GM19324 (cell line): ENCODE results near the gene TMC3.

Experiments
- ATAC-seq: cut with Tn5 transposase; IDR thresholded peaks from one replicate; pipeline ENCODE4 v1.9.1; 2021; ENCODE audit warnings: mild to moderate bottlenecking, moderate library complexity; ENCODE audit not compliant: unreplicated experiment, low FRiP score

The TMC3 gene

GRCh38 chr15:81323944-81324881, 49.8 kb downstream of the TMC3 start, which contains the start of gene STARD5:
Gene STARD5, minus strand, starts transcription at chr15:81324141. Its CDS starts 42 bp downstream, at chr15:81324099.
- peak; percentile 100 for ATAC-seq

GRCh38 chr15:81323559-81323943, 50.5 kb downstream of the TMC3 start:
- ATAC-seq, result peak; percentile 5

- no peak for ATAC-seq
Measured at GRCh38 chr15:81322676-81323253, 51.2 kb downstream of the TMC3 start.

- no peak for ATAC-seq
Measured at GRCh38 chr15:81321667-81322066, 52.3 kb downstream of the TMC3 start.

DNA sequence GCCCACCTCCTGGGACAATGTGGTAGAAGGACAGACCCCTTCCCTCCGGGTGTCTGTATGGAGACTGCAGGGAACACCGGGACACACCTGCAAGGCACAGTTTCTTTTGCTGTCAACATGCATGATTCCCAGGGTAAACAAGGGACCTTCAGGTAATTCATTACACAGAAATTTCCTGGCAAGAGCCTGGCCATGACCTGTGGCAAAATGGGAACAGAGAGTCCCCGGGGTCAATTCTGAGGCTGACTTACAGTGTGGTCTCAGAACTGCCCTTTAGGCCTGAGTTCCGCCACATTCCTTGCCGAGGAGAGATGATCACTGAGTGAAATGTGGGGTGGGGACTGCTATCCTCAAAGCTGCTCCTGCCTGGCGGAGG, 56.4 kb downstream of the TMC3 start:
- no peak for ATAC-seq

- ATAC-seq, result no peak
Measured at GRCh38 chr15:81316267-81316666, 57.7 kb downstream of the TMC3 start.

DNA sequence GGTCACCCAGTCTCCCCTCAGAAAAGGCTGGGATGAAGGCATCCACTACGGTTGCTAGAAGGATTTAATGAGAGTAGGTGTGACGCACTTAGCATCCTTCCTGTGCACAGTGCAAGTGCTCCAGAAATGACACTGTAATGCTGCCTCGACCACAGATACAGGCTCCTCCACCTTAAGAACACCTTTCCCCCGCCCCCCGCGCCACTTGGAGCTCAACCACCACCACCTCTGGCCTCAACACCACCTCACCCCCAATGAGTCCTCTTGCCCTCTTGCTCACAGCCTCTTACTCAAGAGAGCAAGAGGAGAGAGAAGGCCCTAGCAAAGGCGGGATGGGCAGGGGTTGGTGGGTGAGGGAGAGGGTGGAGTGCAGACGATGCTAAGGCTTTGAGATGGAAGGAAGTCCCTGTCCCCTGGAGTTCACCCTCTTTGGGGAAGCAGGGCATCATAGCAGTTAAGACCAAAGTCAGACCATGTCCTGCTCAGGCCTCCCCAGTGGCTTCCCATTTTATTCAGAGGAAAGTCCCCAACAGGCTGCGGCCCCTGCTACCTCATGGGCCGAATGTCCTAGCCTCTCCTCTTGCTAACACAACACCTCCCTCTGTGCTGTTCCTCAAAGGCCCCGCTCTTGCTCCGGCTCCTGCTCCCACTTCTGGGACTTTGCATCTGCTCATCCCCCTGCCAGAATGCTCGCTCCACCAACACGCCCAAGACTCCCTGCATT, 58.4 kb downstream of the TMC3 start:
- ATAC-seq, result no peak

- no peak for ATAC-seq
Measured at GRCh38 chr15:81314378-81314777, 59.6 kb downstream of the TMC3 start.

DNA sequence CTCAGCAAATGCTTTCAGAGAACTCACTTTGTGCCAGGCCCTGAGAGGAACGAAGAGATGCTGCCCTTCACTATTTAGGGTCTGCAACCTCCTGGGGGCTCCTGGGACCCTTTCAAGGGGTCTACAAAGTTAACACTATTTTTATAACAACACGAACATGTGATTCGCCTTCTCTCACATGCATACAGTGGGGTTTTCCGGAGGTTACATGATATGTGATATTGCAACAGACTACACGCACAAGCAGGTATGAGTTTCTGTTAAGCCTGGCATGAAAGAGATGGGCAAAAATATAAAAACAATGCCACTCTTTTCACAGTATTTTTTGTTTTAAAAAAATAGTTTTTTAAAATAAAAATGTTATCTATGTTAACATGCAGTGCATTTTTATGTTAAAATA, 60.3 kb downstream of the TMC3 start:
- no peak for ATAC-seq

GRCh38 chr15:81312790-81313543, 61.0 kb downstream of the TMC3 start:
- no peak for ATAC-seq

DNA sequence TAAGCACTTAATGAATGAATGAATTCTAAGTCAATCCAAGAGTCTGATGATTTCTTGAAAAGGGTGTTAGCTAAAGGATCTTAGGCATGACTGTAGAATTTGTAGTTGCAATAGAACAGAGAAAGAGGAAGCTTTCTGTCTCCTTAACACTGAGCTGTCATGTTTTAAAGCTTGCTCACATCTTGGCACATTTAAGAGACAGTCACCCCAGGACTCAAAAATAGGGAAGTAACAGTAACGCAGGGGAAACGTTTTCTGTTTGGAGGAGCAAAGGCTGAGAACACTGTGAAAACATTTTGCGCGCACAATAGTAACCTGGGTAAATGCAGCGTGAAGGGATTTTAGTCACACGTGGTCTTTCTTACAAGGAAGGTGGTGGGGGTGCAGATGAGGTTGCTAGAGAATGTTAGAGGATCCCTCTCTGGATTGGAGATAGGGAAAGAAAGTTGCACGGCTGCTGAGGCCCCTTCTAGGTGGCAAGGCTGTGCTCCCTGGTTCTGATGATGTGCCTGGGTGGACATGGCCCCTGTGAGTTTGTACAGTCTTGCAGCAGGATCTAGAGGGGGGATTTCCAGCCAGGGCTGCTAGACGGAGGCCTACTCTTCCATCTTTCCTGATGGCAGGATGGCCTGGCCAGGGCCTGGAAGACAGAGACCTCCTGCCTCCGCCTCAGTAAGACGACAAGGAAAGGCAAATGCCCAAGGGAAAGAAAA, 62.1 kb downstream of the TMC3 start:
- ATAC-seq, result no peak

- ATAC-seq, result no peak
Measured at GRCh38 chr15:81310480-81310879, 63.5 kb downstream of the TMC3 start.

- no peak for ATAC-seq
Measured at GRCh38 chr15:81309647-81310450, 64.2 kb downstream of the TMC3 start.

DNA sequence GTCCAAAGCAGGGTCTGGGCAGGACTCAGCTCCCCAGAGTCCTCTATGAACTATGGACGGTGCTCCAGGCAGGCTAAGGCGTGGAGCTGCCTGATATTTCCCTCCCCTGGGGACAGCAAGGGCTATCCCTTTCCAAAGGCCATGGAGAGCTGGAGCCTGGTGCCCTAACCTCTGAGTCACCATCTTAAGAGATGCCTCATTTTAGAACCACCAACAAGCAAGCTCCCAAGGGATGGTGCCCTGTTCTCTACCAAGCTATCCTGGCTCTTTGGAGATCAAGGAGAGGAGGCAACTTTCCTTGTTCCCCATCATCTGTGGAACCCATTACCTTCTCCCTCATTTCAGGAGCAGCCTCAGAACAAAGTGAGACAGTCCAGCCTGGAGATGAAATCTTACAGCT, 65.8 kb downstream of the TMC3 start:
- ATAC-seq, result no peak

DNA sequence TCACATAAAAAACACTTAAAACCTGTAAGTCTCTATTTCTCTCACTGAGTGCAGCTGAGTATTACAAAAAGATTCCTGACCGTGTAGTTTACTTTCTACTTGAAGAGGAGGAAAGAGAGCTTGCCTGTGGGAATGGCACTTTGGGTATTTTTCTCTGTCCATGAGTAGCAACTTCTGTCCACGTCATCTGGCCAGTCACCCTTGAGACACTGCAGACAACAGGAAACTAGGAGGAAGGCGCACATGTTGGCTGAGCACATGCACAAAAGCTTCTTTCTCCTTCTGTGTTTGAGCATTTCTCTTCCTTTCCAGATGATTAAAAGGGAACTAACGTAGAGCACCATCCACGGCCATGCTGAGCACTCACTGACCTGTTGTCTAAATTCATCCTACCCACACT, 69.8 kb downstream of the TMC3 start:
- no peak for ATAC-seq

DNA sequence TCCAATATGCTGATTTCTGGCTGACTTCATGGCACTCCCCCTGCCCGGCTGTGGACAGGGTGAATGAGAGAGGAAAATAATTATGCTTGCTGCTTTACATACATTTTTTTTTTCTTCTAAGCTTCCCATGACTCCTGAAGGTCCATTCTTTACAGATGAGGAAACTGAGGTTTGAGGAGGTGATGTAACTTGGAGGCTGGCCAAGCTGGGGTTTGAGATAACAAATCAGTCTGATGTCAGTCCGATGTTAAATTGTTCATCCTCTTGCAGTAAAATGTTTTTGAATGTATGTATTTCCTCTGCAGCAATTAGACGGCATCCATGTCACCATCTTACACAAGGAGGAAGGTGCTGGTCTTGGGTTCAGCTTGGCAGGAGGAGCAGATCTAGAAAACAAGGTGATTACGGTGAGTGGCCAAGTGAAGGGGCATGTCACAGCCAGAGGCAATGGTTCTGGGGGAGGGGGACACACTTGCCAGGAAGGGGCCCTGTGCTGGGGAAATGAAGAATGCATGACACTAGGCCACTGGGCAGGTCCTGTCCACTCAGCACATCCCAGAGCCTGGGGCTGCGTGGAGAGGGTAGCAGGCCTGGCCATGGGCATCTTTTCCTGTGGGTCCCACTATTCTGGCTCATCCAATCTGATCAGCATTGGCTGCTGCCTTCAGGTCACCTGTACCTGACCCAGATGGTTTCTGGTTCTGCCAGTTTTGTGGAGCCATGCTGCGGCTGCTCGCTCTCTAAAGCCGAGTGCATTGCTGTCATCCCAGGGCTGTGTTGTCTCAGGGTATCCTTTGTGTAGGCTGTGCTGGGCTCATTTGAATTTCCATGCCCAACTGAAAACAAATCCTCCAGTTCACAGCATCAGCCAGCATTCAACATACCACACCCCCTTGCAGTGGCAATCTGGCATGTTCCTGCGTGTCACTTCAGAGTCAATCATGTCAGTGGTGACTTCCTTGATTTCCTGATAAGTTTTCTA, 70.5 kb downstream of the TMC3 start:
- ATAC-seq, result no peak

DNA sequence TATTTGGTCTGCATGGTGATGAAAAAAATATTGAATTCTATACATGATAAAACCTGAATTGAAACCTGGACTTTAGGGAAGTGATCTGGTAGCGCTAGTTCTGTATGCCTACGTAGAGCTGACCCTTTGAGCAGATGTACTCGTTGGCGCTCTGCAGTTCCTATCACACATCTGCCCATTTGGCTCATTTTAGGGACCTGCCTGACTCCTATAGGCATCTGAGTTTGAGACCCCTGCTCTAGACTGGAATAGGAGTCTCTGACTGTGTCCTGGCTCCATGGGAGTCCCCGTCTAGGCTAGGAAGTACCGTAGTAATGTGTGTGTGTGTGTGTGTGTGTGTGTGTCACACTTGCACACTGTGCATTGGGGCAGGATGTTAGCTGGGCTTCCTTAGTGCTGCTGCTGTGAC, 71.3 kb downstream of the TMC3 start:
- ATAC-seq, result no peak

- peak; percentile 82 for ATAC-seq
Measured at GRCh38 chr15:81301815-81302399, 72.1 kb downstream of the TMC3 start.
